ENCODE measurements around the gene SOCS7.

SOCS7 gene

GRCh38 chr17:38338535-38338934 lies 13.1 kb upstream of the SOCS7 start:
- no peak for DNase-seq

GRCh38 chr17:38339891-38340290 lies 11.8 kb upstream of the SOCS7 start:
- DNase-seq: no peak

- no peak for DNase-seq
These were observed 10.5 kb upstream of the SOCS7 start for GRCh38 chr17:38341035-38341721.

GRCh38 chr17:38342886-38343607 lies 8.6 kb upstream of the SOCS7 start:
- DNase-seq: no peak

GRCh38 chr17:38343608-38344419 lies 7.8 kb upstream of the SOCS7 start, which contains the start of gene GPR179:
GPR179 (minus strand) TSS chr17:38343956; CDS start chr17:38343789, 167 bp downstream.
- no peak for DNase-seq

- DNase-seq: no peak
These were observed 7.3 kb upstream of the SOCS7 start for GRCh38 chr17:38344420-38344745.

- no peak for DNase-seq
These were observed 5.9 kb upstream of the SOCS7 start for GRCh38 chr17:38345743-38346142.

- DNase-seq: peak; percentile 85
These were observed 2.4 kb upstream of the SOCS7 start for GRCh38 chr17:38349097-38349730.

- DNase-seq: no peak
These were observed 1.6 kb upstream of the SOCS7 start for GRCh38 chr17:38350035-38350434.

- peak; percentile 12 for DNase-seq
These were observed 821 bp downstream of the SOCS7 start for GRCh38 chr17:38352245-38353085.

GRCh38 chr17:38353086-38353604 lies 1.5 kb downstream of the SOCS7 start:
- DNase-seq: no peak

- DNase-seq: no peak
These were observed 2.0 kb downstream of the SOCS7 start for GRCh38 chr17:38353668-38354067.

- no peak for DNase-seq
These were observed 2.8 kb downstream of the SOCS7 start for GRCh38 chr17:38354466-38354865.

- no peak for DNase-seq
These were observed 3.6 kb downstream of the SOCS7 start for GRCh38 chr17:38355251-38355650.

- no peak for DNase-seq
These were observed 6.0 kb downstream of the SOCS7 start for GRCh38 chr17:38357486-38358123.

- no peak for DNase-seq
These were observed 7.2 kb downstream of the SOCS7 start for GRCh38 chr17:38358586-38359513.

GRCh38 chr17:38361694-38362465 lies 10.2 kb downstream of the SOCS7 start:
- DNase-seq: no peak

GRCh38 chr17:38363016-38363415 lies 11.4 kb downstream of the SOCS7 start:
- DNase-seq: no peak

- no peak for DNase-seq
These were observed 13.1 kb downstream of the SOCS7 start for GRCh38 chr17:38364741-38365140.

Data from activated gamma-delta T cell treated with Interleukin-2 at 50 U/mL for 16 hours (primary cell).